ENCODE measurements around the gene SLC37A2.
"Not testable (repeated sequence)": the region's sequence is repeated elsewhere in the genome, so short reads cannot be mapped to it uniquely, and the experiment has no call there.

SLC37A2 gene

DNA sequence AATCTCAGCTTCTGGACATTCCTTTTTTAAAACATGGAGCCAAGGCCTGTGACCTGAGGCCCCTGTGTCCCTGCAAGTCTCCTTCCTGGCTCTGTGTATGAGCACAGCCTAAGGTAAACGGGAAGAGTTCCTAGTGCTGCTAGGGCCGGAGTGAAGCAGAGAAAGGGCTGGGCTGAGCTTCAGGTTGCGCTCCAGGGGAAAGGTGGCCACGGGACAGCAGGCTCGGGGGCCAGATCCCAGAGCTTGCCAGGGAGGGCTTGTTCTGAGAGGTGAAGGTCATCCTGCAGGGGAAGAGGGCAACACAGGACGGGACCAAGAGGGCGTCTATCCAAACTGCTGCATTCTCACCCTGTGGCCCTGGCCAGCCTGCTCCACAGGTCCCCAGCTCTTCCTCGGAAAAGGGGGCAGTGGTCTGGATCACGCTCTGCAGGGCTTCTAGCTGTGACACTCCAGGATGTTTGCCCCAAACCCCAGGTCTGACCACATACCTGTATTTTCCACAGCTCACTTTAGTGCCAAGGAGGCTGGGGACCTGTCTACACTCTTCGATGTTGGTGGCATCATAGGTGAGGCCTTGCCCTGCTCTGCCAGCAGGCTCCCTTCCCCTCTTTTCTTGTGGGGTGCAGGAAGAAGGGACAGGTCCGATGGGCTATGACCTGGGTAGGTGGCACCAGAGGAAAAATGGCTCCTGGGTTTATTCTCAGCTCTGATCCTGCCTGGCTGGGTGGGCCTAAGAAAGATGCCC is 20.4 kb downstream of the SLC37A2 start:
- no peak for DNase-seq (ENCODE audit: low read depth in 2 of 3, low spot score in 1 of 3)

DNA sequence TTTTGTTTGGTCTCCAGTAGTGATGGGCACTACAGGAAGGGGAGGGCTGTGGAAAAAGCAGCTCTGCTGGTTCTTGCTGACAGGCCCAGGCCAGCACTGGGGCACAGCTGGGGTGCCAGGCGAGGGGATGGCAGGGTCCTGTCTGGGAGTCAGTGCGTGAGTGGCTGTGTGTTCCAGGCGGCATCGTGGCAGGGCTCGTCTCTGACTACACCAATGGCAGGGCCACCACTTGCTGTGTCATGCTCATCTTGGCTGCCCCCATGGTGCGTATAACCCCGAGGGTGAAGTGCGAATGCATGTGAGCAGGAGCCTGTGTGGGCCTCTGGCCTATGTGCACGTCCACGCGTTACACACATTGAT is 20.9 kb downstream of the SLC37A2 start:
- no peak for DNase-seq (ENCODE audit: low read depth in 2 of 3, low spot score in 1 of 3)

DNA sequence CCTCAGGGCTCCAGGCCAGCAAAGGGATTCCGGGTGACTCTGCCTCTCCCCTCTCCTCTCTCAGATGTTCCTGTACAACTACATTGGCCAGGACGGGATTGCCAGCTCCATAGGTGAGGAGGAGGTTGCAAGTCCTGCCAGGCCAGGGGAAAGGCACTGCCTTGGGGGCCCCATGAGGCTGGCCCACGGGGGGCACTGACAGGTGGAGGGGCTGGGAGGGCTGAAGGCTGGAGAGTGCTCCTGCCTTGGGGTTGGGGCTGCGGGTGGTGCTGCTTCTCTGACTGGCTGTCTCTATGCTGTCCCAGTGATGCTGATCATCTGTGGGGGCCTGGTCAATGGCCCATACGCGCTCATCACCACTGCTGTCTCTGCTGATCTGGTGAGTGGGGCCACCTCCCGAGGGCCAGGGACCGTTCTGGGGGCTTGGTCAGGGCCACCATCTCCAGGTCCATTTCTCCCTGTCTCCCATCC is 21.7 kb downstream of the SLC37A2 start:
- no peak for DNase-seq (ENCODE audit: low read depth in 2 of 3, low spot score in 1 of 3)

DNA sequence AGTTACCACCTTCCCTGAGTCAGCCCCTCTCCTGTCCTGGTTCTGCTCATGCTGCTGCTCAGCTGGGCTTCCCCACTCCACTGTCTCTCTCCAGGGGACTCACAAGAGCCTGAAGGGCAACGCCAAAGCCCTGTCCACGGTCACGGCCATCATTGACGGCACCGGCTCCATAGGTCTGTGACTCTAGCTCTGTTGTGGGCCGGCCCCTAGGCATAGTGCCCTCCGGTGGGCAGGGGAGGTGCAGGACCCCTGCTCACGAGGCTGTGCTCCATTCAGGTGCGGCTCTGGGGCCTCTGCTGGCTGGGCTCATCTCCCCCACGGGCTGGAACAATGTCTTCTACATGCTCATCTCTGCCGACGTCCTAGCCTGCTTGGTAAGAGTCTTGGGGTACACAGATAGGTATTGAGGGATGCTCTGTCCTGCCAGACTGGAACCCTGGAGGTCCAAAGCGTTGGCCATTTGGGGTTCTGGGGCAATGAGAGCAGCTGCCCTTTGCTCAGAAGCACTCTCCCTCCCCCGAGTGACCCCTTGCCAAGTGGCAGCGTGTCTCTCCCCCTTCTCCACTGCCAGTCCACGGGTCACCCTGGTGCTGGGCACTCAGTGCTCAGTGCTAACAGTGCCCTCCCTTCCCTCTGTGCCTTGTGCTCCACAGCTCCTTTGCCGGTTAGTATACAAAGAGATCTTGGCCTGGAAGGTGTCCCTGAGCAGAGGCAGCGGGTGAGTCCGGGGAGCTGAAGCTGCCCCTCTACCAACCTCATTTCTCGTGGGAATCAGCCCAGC is 22.4 kb downstream of the SLC37A2 start:
- DNase-seq (ENCODE audit: low read depth in 2 of 3, low spot score in 1 of 3): no peak

DNA sequence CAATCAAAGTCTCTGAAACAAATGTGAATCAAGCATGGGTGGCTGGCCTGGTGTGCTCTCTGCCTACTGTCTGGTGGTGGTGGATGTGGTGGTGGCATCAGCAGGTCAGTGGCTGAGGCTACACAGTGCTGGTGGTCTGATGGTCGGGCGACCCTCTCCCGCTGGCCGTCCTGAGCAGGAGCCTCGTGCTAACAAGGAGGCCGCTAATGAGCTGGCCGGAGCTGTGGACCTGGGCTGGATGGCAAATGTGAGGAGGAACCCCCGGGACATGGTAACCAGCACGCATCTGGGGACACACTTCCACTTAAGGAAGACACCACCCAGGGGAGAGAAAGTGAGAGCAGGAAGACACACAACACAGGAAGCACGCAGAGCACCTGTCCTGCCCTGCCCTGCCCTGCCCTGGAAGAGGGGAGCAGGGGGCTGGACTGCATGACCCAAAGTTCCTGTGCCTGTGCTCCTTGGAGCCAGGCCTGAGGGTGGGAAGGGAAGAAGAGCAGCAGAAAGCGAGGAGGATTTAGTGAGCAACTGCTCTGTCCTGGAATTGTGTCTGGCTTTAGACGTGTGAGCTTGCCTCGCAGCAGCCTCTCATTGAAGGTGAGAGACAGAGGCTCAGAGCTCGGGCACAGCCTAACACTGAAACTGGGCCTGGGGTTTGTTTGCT is 23.7 kb downstream of the SLC37A2 start:
- no peak for DNase-seq (ENCODE audit: low read depth in 2 of 3, low spot score in 1 of 3)

DNA sequence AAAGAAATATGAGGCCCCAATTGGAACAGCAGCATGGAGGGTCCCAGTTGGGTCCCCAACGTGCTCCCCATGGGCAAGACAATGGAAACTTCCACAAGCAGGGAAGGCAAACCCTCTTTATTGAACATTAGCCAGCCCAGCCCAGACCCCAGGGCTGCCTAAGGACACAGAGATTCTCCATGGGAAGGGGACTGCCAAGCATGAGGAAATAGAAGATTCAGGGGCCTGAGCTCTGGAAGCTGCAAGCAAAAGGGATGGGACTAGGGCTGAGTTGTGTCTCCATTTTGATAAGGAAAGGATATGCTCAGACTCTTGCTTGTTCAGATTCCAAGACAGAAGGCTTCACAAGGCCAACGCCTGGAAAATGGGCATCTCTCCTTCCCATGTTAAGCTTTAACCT is 25.0 kb downstream of the SLC37A2 start:
- DNase-seq (ENCODE audit: low read depth in 2 of 3, low spot score in 1 of 3): no peak

DNA sequence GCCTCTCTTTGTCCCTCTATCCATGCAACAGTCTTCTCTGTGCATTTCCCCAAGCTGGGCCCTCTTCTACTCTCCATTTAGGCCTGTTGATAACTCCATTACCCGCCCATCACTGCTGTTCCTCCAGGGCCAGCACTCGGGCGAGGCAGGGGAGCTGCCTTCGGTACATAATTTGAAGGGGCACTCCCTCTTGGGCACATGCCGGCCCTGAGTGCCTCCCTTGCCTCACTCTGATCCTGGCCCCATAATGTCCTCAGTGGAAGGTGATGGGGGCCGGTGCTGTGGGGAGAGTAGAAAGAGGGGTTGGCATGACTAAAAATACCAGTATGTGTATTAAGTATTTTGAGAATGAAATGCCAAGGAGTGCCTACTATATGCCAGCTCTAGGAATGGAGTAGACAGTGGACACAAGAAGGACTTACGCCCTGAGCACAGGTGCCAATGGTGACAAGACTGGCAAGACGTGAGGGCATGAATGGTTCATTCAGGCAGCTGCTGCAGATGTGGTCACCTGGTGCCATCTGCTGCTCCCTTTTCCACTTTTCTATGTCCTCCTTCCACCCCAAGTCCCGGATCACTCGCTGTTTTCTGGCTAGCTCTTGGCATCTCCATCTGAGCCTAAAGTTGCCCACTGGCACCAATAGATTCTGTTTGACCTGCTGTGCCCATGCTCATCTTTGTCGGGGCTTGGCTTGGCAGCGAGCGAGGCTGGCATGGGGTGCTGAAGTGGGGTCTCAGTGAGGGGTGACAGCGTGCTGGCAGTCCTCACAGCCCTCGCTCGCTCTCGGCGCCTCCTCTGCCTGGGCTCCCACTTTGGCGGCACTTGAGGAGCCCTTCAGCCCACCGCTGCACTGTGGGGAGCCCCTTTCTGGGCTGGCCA is 25.7 kb downstream of the SLC37A2 start:
- DNase-seq (ENCODE audit: low read depth in 2 of 3, low spot score in 1 of 3): no peak

DNA sequence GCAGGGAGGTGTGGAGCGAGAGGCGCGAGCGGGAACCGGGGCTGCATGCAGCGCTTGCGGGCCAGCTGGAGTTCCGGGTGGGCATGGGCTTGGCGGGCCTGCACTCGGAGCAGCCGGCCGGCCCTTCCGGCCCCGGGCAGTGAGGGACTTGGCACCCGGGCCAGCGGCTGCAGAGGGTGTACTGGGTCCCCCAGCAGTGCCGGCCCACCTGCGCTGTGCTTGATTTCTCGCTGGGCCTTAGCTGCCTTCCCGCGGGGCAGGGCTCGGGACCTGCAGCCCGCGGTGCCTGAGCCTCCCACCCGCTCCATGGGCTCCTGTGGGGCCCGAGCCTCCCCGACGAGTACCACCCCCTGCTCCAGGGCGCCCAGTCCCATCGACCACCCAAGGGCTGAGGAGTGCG is 26.4 kb downstream of the SLC37A2 start:
- DNase-seq (ENCODE audit: low read depth in 2 of 3, low spot score in 1 of 3): not testable (repeated sequence)

DNA sequence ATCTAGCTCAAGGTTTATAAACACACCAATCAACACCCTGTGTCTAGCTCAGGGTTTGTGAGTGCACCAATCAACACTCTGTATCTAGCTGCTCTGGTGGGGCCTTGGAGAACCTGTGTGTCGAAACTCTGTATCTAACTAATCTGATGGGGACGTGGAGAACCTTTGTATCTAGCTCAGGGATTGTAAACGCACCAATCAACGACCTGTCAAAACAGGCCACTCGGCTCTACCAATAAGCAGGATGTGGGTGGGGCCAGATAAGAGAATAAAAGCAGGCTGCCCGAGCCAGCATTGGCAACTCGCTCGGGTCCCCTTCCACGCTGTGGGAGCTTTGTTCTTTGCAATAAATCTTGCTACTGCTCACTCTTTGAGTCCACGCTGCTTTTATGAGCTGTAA is 27.0 kb downstream of the SLC37A2 start:
- not testable (repeated sequence) for DNase-seq (ENCODE audit: low read depth in 2 of 3, low spot score in 1 of 3)

DNA sequence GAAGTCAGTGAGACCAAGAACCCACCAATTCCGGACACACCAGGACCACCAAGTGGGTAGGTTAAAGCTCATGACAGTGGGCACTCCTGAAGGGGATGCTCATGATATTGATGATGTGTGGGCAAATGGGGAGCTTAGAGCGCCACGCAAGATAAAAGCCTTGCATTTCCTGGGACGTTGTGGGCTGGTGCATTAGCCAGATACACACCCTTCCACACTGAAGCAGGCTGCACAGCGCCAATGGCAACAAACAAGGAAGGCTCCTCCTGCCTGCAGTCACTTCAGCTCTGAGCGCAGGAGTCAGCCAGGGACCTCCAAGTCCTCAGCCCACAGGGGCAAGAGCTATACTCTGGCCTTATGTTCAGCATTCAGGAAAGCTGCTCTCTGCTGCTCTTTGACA is 27.7 kb downstream of the SLC37A2 start:
- no peak for DNase-seq (ENCODE audit: low read depth in 2 of 3, low spot score in 1 of 3)

DNA sequence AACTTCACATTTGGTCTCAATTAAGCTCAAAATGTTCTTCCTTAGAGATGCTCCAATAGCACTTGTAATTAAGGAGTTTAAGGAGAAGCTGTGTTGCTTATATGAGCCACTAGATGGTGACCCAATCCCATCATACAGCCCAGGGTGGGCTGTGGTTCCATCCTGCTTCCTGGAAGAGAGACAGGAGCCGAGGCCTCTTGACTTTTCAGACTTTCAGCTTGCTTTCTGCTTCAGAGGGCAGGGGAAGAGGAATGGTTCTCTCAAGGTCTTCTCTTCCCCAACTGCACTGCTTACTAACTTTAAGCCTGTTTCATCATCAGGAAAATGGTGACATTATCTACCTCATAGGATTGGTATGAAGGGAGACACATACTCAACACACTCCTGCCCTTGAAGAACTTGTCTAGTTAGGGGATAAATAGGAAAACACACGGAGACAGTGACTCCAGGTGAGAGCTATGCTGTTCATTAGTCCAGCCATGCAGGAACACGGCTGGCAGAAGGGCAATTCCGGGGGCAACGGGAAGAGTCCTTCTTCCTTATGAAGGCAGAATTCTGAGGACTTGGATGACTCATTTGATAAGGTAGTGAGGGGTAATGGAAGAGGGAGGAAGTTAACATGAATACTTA is 28.3 kb downstream of the SLC37A2 start:
- DNase-seq (ENCODE audit: low read depth in 2 of 3, low spot score in 1 of 3): no peak

DNA sequence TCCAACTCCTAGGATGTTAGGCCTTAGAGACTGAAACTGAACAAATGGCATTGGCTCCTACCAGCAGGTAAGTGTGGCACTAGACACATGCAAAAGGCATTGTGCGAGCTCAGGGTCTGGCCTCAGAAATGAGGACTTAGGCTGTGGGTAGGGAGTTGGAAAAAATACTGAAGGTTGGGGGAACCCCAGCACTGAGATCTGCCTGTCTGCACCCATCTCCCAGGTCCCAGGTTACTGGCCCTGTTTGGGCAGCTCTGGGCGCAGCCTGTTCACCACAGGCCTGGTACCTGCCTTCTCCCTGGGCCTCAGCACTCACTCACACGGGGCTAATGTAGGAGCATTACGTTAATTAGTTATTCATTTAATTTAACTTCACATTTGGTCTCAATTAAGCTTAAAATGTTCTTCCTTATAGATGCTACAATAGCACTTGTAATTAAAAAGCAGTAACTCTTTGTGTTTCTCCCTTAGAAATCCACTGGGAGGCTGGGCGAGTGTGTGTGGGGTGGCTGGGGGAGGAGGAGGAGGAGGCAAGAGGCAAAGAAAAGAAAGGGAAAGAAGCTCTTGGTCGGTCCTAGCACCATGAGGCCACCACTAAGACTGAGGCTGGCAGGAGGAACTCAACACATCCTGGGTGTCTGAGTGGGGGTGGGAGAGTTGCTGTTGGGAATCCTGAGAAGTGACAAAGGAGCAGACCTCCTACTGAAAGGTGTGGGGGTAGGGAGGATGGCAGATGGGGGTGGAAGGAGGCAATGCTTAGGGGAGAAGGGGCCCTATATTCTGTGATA is 29.0 kb downstream of the SLC37A2 start:
- DNase-seq (ENCODE audit: low read depth in 2 of 3, low spot score in 1 of 3): no peak

DNA sequence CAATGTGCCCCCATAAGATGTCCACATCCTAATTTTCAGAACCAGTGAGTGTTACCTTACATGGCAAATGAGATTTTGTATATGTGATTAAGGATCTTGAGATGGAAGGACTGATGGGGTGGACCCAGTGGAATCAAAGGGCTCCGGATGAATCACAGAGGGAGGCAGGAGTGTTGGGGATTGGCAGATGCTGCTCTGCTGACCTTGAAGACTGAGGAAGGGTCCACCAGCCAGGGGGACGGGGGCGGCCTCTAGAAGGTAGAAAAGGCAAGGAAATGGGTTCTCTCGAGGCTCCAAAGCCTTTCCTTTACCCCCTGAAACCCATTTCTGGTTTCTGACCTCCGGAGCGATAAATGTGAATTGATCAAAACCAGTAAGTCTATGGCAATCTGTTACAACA is 29.6 kb downstream of the SLC37A2 start:
- DNase-seq (ENCODE audit: low read depth in 2 of 3, low spot score in 1 of 3): no peak

DNA sequence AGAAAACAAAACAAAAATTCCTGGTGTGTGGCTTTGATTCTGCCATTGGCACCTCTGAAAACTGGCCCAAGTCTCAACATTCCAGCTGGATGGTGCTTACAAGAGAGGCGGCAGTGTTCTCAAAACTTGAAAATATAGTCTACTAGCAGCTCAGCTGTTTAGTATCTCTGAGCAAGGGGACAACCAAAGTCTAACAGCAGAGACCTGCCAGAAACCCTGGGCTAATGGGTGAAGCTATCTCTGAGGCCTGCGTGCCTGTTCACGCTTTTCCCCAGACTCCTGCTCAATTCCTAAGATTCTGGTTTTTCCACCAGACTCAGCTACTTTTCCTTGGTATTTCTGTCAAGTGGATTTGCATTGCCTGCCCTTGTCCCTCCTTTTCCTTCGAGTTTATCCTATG is 30.4 kb downstream of the SLC37A2 start:
- no peak for DNase-seq (ENCODE audit: low read depth in 2 of 3, low spot score in 1 of 3)

DNA sequence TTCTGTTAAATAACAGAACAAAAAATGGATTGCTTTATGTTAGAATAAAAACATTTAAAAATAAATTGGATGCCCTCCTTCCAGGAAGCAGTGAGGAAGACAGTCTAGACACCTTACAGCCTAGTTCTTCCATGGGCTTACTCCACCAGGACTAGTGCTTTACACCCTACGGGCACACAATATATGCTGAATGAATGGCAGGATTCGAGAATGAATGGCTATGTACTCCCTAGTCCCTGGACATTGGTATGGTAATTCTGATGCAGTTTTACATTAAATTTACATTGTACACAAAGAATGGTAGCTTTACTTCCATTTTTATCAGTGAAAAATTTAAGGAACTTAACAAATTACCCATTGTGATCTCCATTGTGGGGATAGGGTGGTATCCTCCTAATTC is 31.6 kb downstream of the SLC37A2 start:
- DNase-seq (ENCODE audit: low read depth in 2 of 3, low spot score in 1 of 3): no peak

DNA sequence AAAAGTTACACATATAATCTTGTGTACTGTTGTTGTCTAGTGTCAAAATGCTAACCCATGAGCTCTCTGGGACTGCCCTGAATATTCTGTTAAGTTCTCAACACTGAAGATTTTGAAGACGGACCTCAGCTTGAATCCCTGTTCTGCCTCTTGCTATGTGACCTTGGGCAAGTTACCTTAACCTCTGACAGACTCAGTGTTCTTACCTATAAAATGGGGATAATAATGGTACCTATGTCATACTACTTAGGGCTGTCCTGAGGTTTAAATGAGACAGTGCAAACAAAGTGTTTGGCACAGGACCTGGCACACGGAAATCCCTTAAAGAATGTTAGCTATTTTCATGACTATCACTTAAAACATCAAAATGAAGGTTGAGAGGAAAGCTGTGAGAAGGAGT is 37.0 kb downstream of the SLC37A2 start:
- DNase-seq (ENCODE audit: low read depth in 2 of 3, low spot score in 1 of 3): no peak

DNA sequence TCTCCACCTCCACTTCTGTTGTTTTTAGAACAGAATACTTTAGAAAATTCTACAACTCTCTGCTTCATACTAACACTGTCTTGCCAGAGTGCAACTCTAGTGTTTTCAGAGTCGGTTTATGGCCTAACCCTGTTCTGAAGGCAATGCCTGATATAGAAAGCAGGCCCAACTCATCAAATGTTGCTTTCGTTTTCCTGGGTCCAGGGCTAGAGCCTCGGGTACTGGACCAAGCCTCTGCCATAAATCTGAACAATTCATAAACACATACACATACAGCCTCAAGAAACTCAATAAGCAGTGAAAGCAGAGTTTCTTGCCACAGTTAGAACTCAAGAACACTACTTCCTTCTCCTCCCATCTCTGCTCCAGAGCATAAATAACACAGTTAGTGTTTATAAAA is 38.5 kb downstream of the SLC37A2 start:
- DNase-seq (ENCODE audit: low read depth in 2 of 3, low spot score in 1 of 3): no peak

DNA sequence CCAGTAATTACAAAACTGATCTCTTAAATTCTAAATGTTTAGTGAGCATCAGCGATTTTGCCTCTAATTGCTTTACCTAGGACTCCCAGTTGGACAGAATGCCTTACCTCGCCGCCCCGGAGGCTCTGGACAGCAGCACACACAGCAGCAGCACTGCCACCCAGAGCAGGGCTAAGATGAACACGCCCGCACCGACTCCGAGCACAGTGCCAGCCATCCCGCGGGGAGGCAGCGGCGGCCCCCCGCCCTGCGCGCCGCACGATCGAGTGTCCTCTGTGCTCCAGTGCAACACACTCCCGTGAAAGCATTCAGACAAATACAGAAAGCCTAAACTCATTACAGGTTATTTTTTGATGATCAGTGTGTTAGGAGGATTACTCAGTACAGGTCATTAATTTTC is 38.9 kb downstream of the SLC37A2 start:
- DNase-seq (ENCODE audit: low read depth in 2 of 3, low spot score in 1 of 3): no peak

DNA sequence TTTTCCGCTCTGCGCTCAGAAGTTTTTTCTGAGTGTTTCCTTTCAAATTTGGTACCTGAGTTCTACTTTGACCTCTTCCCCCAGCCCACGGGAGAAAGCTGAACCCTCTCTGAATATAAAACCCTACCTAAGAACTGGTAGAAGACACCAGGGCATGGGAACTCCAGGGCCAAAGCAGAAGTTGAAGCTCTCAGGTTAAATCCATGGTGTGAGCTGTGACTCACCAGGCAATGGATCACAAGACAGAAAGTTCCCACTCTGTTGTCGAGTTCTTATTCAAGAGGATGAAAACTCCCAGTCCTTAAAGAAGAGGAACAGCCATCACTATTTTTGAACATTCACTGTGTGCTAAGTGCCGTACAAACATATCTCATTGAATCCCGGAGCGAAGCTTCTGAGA is 39.4 kb downstream of the SLC37A2 start:
- no peak for DNase-seq (ENCODE audit: low read depth in 2 of 3, low spot score in 1 of 3)

DNA sequence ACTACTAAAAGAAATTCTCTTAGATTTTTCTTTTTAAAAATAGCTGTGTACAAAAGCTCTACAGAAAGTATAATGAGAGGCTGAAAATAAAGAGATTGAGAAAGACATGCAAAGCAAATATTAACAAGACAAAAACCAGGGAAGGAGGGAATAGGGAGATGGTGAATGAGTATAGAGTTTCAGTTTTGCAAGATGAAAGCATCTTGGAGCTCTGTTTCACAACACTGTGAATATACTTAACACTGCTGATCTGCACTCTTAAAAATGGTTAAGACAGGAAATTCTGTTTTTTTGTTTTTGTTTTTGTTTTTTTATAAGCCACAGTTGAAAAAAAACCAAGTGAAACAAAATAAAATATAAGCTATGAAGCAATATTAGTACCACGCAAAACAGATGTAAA is 42.8 kb downstream of the SLC37A2 start:
- no peak for DNase-seq (ENCODE audit: low read depth in 2 of 3, low spot score in 1 of 3)
